ENCODE data around the gene MFRP.

The MFRP gene

DNA sequence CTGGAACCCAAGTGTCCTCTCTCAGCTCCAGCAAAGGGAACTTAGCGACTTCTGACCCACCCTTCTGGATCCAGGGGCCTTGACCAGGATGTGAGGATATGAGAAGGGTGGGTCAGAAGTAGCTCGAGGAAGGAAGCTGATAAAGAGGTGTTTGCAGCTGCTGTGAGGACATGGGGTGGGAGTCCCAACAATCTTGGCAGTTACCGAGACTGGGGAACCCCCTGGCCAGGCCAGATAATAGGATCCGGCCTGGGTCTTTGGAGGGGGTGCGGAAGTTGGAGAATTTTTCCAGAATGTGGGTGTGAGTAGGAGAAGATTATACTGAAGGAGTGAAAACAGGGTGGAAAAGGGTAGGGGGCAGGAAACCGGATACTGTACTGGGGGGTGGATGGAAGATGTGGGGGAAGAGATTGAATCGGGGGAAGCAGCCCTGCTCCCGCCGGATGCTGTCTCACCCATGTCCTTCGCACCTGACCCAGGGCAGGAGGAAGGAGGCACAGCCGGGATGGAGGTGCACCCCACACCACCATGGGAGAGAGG, 26.7 kb downstream of the MFRP start:
- no peak for DNase-seq (ENCODE audit: extremely low spot score)
- ChIA-PET CTCF (interaction anchor here (0.8 to 6.7 kb wide), 4 partner anchors 13 to 123 kb away, joined by 3 to 131 read pairs (median 3); partner anchors contain the start of gene C1QTNF5), POLR2A (no interaction called here)
- TF ChIP-seq, protein P1, sequence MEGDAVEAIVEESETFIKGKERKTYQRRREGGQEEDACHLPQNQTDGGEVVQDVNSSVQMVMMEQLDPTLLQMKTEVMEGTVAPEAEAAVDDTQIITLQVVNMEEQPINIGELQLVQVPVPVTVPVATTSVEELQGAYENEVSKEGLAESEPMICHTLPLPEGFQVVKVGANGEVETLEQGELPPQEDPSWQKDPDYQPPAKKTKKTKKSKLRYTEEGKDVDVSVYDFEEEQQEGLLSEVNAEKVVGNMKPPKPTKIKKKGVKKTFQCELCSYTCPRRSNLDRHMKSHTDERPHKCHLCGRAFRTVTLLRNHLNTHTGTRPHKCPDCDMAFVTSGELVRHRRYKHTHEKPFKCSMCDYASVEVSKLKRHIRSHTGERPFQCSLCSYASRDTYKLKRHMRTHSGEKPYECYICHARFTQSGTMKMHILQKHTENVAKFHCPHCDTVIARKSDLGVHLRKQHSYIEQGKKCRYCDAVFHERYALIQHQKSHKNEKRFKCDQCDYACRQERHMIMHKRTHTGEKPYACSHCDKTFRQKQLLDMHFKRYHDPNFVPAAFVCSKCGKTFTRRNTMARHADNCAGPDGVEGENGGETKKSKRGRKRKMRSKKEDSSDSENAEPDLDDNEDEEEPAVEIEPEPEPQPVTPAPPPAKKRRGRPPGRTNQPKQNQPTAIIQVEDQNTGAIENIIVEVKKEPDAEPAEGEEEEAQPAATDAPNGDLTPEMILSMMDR (IDR thresholded peaks at IDR 0.05; ENCODE audit: control extremely low read depth, extremely low read depth, low read depth, missing control alignments), result no peak

DNA sequence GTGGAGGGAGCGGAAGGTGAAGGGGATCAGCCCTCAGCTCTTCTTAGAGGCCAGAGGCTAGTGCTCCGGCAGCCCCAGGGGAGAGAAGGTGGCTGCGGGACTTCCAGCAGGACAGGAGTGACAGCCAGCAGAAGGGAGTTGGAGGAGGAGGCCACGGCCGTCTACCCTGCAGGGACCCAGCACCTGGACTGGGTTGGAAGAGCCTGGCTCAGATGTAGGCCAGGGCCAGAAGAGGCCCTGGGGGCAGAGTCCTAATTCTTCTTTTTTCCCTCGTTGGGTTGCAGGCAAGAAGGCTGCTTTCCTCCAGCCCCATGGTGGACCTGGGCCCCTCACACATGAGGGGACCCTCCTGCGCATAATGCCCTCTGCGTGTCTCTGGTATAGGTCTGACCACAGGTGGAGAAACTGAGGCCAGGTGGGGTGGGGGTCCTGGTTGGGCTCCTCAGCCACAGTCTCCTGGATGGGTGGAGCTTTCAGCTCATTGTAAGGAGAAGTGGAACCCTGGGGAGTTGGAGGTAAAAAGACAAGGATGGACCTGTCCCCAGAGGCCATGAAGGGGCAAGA, 27.3 kb downstream of the MFRP start:
- CTCF ChIA-PET, result interaction anchor here (0.8 to 6.7 kb wide), 4 partner anchors 12 to 122 kb away, joined by 3 to 131 read pairs (median 3); partner anchors contain the start of gene C1QTNF5
- no peak for DNase-seq (ENCODE audit: extremely low spot score)
- POLR2A ChIA-PET, result no interaction called here
- TF ChIP-seq, protein P1 (IDR thresholded peaks at IDR 0.05; ENCODE audit: control extremely low read depth, extremely low read depth, low read depth, missing control alignments), result no peak

DNA sequence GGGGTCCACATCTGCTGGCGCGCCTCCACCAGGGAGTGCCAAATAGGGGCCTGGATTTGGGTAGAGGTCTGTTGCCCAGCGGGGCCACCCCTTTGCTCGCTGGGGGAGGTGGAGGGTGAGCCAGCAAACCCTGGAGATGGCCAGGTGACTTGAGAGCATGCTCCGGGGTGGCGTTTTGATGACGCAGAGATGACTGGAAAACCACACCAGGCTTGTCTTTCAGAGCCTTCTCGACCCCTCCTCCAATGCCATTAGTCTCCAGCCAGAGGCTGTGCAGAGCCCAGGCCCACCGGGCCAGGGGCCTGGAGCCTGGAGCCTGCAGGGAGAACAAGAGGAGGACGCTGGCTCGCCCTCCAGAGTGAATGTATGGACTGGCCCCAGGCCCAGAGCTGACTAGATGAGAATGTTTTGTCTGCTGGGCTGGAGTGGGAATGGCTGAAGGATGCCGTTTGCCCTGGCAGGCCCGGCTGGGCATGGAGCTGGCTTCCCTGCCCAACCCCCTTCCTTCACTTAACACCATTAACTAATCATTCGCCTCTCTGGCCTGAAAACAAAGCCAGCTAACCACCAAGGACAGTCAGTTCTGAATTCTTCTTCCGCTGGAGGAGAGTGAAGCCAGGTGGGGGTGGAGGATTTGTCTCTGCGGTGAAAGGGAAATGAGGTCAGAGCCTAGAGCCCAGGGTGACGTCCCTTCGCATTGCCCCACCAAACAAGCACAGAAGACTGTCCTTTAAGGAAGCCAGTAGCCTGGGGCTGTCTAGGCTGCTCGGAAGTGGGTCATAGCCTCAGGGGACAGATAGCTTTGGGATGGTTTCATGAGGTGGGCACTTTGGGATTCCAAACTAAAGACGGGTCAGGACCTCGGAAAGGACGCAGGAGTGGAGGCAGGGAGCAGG, 28.0 kb downstream of the MFRP start:
- peak; percentile 76 for DNase-seq (ENCODE audit: extremely low spot score)
- ChIA-PET CTCF (interaction anchor here (1.2 to 6.7 kb wide), 3 partner anchors 11 to 121 kb away, joined by 3 to 131 read pairs (median 3); partner anchors contain the start of gene C1QTNF5), POLR2A (interaction anchor here (0.7 kb wide), 1 partner anchor 207 kb away, joined by 4 read pairs; no protein-coding TSS in a partner anchor)
- TF ChIP-seq, protein P1 (IDR thresholded peaks at IDR 0.05; ENCODE audit: control extremely low read depth, extremely low read depth, low read depth, missing control alignments), result no peak

DNA sequence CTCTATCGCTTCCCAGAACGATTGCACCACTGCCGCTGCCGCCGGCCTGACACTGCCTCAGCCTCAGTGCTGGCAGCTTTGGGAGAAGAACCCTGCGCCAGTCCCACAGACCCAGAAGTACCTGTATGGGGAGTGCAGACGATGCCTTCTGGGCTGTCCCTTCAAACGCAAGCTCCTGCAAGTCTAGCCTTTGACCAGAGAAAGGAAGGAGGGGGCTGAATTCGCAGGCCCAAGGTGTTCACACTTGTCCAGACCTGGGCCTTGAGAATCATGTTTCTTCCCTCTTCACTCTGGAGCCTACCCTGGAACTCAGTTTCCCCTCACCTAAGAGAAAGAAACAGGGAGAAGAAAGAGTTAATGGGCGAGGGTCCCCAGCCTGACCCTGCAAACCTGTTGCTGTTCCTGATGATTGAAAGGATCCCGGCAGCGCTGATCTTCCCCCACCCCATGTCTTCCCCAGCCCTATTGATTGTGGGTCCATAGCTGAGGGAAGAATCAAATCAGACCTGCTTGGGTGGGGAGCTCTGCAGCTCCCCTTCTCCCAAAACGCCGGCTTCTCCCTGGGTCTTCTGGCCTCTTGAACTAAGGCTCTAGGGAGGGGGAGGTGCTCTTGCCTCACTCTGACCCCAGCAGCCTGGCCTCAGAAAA, 28.8 kb downstream of the MFRP start:
- TF ChIP-seq, protein P1 (IDR thresholded peaks at IDR 0.05; ENCODE audit: control extremely low read depth, extremely low read depth, low read depth, missing control alignments), result no peak
- POLR2A ChIA-PET, result interaction anchor here (1.4 kb wide), 1 partner anchor 9 kb away, joined by 4 read pairs; no protein-coding TSS in a partner anchor
- CTCF ChIA-PET, result interaction anchor here (1.6 kb wide), 1 partner anchor 8 kb away, joined by 6 read pairs; no protein-coding TSS in a partner anchor
- no peak for DNase-seq (ENCODE audit: extremely low spot score)

DNA sequence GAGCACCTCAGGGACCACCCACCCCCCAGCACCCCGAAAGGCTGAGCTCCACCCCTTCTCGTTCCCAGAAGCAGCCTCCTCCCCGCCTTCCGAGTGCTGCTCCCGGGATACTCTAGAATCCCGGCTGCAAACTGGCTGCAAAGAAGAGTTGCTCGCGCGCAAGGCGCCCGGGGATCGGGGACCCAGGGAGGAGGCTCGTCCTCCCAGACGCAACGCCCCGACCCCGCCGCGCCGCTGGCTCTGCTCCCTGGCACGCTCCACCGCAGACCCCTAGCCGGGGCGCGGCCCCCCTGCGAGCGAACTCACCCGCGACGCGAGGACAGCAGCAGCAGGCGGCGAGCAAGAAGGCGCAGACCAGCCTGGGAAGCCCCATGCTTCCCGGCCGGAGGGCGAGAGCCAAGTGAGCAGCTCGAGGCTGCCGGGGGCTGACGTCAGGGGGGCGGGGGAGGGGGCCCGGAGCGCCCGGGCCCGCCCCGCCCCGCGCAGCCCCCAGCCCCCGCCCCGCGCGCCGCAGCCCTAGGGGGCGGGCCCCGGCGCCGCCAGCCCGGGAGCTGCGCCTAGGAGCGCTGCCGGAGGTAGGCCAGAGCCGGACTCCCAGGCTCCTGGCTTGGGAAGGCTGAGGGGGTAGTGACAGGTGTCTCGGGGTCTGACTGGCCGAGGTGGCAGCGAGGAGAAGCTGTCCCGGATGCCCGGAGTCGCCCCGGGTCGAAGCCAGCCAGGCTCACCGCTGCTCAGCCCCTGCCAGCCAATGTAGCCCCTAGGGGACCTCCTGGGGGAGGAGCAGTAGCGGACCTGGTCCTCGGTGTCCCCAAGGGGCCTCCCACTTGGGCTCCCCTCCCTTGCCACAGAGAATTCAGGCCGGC, 29.5 kb downstream of the MFRP start, which contains the start of gene MCAM:
MCAM (minus strand) TSS at position 402 of the 863 bp plus-strand sequence; CDS start at position 373, 29 bp downstream.
- CTCF ChIA-PET, result interaction anchor here (1.2 to 2.2 kb wide), 4 partner anchors 9 to 171 kb away, joined by 3 to 7 read pairs (median 6); no protein-coding TSS in a partner anchor
- POLR2A ChIA-PET, result interaction anchor here (1.4 kb wide), 1 partner anchor 9 kb away, joined by 4 read pairs; no protein-coding TSS in a partner anchor
- DNase-seq (ENCODE audit: extremely low spot score), result no peak
- TF ChIP-seq, protein P1 (IDR thresholded peaks at IDR 0.05; ENCODE audit: control extremely low read depth, extremely low read depth, low read depth, missing control alignments), result no peak
